ENCODE data around the gene CCDC148.

DNA sequence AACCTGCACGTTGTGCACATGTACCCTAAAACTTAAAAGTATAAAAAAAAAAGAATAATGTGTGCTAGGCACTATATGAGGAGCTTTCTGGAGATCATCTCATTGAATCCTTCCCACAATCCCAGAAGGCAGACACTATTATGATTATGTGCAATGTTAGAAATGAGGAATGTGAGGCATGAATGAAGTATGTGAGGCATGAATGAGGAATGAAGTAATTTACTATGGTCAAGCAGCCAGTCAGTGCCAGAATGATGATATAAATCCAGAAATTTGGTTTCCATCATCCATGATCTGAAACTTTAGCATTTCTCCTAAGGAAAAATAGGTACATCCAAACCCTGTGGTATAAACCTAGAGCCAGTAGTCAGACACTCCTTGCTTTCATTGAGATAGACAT is 42.0 kb downstream of the CCDC148 start:
- TF ChIP-seq, protein P1, sequence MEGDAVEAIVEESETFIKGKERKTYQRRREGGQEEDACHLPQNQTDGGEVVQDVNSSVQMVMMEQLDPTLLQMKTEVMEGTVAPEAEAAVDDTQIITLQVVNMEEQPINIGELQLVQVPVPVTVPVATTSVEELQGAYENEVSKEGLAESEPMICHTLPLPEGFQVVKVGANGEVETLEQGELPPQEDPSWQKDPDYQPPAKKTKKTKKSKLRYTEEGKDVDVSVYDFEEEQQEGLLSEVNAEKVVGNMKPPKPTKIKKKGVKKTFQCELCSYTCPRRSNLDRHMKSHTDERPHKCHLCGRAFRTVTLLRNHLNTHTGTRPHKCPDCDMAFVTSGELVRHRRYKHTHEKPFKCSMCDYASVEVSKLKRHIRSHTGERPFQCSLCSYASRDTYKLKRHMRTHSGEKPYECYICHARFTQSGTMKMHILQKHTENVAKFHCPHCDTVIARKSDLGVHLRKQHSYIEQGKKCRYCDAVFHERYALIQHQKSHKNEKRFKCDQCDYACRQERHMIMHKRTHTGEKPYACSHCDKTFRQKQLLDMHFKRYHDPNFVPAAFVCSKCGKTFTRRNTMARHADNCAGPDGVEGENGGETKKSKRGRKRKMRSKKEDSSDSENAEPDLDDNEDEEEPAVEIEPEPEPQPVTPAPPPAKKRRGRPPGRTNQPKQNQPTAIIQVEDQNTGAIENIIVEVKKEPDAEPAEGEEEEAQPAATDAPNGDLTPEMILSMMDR (tag by site-specific recombination; IDR thresholded peaks at IDR 0.05) = no peak
- no peak for TF ChIP-seq ZNF768 (tag by site-specific recombination; IDR thresholded peaks at IDR 0.05)
- TF ChIP-seq, protein P2, sequence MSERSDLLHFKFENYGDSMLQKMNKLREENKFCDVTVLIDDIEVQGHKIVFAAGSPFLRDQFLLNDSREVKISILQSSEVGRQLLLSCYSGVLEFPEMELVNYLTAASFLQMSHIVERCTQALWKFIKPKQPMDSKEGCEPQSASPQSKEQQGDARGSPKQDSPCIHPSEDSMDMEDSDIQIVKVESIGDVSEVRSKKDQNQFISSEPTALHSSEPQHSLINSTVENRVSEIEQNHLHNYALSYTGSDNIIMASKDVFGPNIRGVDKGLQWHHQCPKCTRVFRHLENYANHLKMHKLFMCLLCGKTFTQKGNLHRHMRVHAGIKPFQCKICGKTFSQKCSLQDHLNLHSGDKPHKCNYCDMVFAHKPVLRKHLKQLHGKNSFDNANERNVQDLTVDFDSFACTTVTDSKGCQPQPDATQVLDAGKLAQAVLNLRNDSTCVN (tag by site-specific recombination; optimal IDR thresholded peaks at IDR 0.05) = no peak
- no peak for TF ChIP-seq ZNF433 (tag by site-specific recombination; IDR thresholded peaks at IDR 0.05; ENCODE audit: low read depth)
- no peak for TF ChIP-seq ZNF707 (tag by site-specific recombination; IDR thresholded peaks at IDR 0.05)
- TF ChIP-seq, protein P3, sequence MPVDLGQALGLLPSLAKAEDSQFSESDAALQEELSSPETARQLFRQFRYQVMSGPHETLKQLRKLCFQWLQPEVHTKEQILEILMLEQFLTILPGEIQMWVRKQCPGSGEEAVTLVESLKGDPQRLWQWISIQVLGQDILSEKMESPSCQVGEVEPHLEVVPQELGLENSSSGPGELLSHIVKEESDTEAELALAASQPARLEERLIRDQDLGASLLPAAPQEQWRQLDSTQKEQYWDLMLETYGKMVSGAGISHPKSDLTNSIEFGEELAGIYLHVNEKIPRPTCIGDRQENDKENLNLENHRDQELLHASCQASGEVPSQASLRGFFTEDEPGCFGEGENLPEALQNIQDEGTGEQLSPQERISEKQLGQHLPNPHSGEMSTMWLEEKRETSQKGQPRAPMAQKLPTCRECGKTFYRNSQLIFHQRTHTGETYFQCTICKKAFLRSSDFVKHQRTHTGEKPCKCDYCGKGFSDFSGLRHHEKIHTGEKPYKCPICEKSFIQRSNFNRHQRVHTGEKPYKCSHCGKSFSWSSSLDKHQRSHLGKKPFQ (tag by site-specific recombination; IDR thresholded peaks at IDR 0.05) = no peak
- no peak for TF ChIP-seq ZFP41 (tag by site-specific recombination; IDR thresholded peaks at IDR 0.05; ENCODE audit: borderline replicate concordance)
- TF ChIP-seq, protein P4, sequence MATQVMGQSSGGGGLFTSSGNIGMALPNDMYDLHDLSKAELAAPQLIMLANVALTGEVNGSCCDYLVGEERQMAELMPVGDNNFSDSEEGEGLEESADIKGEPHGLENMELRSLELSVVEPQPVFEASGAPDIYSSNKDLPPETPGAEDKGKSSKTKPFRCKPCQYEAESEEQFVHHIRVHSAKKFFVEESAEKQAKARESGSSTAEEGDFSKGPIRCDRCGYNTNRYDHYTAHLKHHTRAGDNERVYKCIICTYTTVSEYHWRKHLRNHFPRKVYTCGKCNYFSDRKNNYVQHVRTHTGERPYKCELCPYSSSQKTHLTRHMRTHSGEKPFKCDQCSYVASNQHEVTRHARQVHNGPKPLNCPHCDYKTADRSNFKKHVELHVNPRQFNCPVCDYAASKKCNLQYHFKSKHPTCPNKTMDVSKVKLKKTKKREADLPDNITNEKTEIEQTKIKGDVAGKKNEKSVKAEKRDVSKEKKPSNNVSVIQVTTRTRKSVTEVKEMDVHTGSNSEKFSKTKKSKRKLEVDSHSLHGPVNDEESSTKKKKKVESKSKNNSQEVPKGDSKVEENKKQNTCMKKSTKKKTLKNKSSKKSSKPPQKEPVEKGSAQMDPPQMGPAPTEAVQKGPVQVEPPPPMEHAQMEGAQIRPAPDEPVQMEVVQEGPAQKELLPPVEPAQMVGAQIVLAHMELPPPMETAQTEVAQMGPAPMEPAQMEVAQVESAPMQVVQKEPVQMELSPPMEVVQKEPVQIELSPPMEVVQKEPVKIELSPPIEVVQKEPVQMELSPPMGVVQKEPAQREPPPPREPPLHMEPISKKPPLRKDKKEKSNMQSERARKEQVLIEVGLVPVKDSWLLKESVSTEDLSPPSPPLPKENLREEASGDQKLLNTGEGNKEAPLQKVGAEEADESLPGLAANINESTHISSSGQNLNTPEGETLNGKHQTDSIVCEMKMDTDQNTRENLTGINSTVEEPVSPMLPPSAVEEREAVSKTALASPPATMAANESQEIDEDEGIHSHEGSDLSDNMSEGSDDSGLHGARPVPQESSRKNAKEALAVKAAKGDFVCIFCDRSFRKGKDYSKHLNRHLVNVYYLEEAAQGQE (tag by site-specific recombination; IDR thresholded peaks at IDR 0.05) = no peak
- TF ChIP-seq, protein P5, sequence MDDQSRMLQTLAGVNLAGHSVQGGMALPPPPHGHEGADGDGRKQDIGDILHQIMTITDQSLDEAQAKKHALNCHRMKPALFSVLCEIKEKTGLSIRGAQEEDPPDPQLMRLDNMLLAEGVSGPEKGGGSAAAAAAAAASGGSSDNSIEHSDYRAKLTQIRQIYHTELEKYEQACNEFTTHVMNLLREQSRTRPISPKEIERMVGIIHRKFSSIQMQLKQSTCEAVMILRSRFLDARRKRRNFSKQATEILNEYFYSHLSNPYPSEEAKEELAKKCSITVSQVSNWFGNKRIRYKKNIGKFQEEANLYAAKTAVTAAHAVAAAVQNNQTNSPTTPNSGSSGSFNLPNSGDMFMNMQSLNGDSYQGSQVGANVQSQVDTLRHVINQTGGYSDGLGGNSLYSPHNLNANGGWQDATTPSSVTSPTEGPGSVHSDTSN (CRISPR knock-in tag; IDR thresholded peaks at IDR 0.05) = no peak
- TF ChIP-seq GLI2 (tag by site-specific recombination; IDR thresholded peaks at IDR 0.05; ENCODE audit: borderline replicate concordance, low read depth) = no peak
- TF ChIP-seq ZNF624 (tag by site-specific recombination; IDR thresholded peaks at IDR 0.05) = no peak
